Esophagus squamous epithelium (tissue), 5 donors: ENCODE results near the gene TCERG1L. TPM values are rescaled to one million over a fixed set of nuclear protein-coding genes. Genes with fewer than 3 reads are reported as not detected.

Experiments used
- DNase-seq: peaks from one replicate; lab custom pipeline; 2025; lab: John Stamatoyannopoulos, UW
- H3K27ac ChIP-seq, 4 donors: fragments of 200-600 bp; sonication (generic); one replicate each; pipeline ENCODE4 v1.5.1; 2016 to 2019; ENCODE audit warnings: mild to moderate bottlenecking in 1 of 4
- H3K27me3 ChIP-seq, 4 donors: fragments of 200-600 bp; sonication (generic); 1 replicate in 3 of 4; 2 replicates in 1 of 4; pipeline versions ENCODE4 v1.5.1 to v1.6.0; 2017 to 2021; ENCODE audit warnings: antibody characterized with exemption in 1 of 4
- H3K36me3 ChIP-seq, 3 donors: fragments of 200-600 bp; sonication (generic); one replicate each; pipeline ENCODE4 v1.5.1; 2016 to 2019
- H3K4me1 ChIP-seq, 3 donors: fragments of 200-600 bp; sonication (generic); one replicate each; pipeline ENCODE4 v1.5.1; 2017 to 2019
- H3K4me3 ChIP-seq, 4 donors: fragments of 200-600 bp; sonication (generic); 1 replicate in 3 of 4; 2 replicates in 1 of 4; pipeline ENCODE4 v1.5.1; 2016 to 2019; ENCODE audit warnings: mild to moderate bottlenecking in 2 of 4, moderate library complexity in 1 of 4
- H3K9me3 ChIP-seq, 3 donors: fragments of 200-600 bp; sonication (generic); one replicate each; pipeline ENCODE4 v1.5.1; 2016 to 2019
- POLR2A ChIP-seq, 4 donors: fragments of 450-650 bp; IDR thresholded peaks; one replicate each; pipeline ENCODE4 v1.6.1; 2017; ENCODE audit warnings: antibody characterized with exemption in 4 of 4, mild to moderate bottlenecking in 4 of 4, moderate library complexity in 3 of 4
- WGBS, 2 donors: methylation state at CpG; one replicate each; pipeline ENCODE4 v1.1.5; 2018; 5-methylcytosine and 5-hydroxymethylcytosine counted together
- intact Hi-C: fragments of 100-400 bp; cut with DNase I; formaldehyde crosslinking; loops from one replicate; pipeline ENCODE4 v1.15.0; 2022
- total RNA-seq, 4 donors: library from RNA; depleted of rRNA; stranded (reverse); fragments of >200 nt; gene quantifications; one replicate each; pipeline ENCODE4 v1.1.0, GENCODE V29; 2016
- TF ChIP-seq, protein P1 (sequence below), 6 experiments: fragments of 450-650 bp in 4 of 6; fragments of 200-600 bp in 2 of 6; sonication (generic) in 2 of 6; IDR thresholded peaks; one replicate each; pipeline ENCODE4 v1.5.1; 2016 to 2019; ENCODE audit warnings: antibody characterized with exemption in 6 of 6, mild to moderate bottlenecking in 4 of 6, moderate library complexity in 4 of 6
- donor health status: DM: yes; HTN: yes; CAD: no.

Gene TCERG1L
- total RNA-seq, 4 donors from 2014 or later: 0.12 to 2.9 (median 0.48) TPM

- no peaks in the 10 kb centered on the region for H3K4me1 ChIP-seq
- TF ChIP-seq POLR2A (IDR thresholded peaks at IDR 0.05): no peak
- TF ChIP-seq, protein P1, sequence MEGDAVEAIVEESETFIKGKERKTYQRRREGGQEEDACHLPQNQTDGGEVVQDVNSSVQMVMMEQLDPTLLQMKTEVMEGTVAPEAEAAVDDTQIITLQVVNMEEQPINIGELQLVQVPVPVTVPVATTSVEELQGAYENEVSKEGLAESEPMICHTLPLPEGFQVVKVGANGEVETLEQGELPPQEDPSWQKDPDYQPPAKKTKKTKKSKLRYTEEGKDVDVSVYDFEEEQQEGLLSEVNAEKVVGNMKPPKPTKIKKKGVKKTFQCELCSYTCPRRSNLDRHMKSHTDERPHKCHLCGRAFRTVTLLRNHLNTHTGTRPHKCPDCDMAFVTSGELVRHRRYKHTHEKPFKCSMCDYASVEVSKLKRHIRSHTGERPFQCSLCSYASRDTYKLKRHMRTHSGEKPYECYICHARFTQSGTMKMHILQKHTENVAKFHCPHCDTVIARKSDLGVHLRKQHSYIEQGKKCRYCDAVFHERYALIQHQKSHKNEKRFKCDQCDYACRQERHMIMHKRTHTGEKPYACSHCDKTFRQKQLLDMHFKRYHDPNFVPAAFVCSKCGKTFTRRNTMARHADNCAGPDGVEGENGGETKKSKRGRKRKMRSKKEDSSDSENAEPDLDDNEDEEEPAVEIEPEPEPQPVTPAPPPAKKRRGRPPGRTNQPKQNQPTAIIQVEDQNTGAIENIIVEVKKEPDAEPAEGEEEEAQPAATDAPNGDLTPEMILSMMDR (IDR thresholded peaks at IDR 0.05): no peak
- DNase-seq: no peak
- no peaks in the 10 kb centered on the region for H3K9me3 ChIP-seq
- H3K36me3 ChIP-seq: no peaks in the 10 kb centered on the region
- intact Hi-C loops: no loop called here
- no peak overlapping the region for H3K27ac ChIP-seq
- H3K27me3 ChIP-seq: peaks cover 0 to 33% (median 2%) of the 10 kb centered on the region in 4 donors
- H3K4me3 ChIP-seq: no peak overlapping the region
- WGBS, 2 donors: 50 to 65% methylated on average over 2 of the region's 2 CpGs
Observed at GRCh38 chr10:131053192-131053591, 258.3 kb downstream of the TCERG1L start.

DNA sequence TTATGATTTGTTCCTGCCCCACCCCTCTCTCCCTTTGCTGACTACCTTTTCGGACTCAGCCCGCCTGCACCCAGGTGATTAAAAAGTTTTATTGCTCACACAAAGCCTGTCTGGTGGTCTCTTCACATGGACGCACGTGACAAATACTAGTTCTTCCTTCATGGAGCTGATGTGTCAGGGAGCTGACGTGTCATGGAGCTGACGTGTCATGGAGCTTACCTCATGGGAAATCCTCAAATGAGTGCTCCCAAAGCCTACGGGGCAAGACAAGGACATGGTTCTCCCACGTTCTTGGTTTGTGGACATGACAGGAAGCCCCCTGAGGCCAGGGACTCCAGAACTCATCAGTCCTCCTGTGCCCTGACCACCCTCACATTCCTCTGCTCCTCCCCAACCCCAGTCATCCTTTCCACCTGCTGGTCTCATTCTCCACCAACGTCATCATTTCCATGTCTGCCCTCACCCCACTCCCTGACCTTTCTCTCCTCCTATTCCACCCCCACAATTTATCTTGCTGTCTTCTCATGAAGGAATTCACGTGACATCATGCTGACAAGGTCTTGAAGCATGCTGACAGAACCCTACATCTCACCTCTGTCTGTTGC is 261.3 kb downstream of the TCERG1L start:
- H3K36me3 ChIP-seq: no peaks in the 10 kb centered on the region
- H3K4me1 ChIP-seq: no peaks in the 10 kb centered on the region
- intact Hi-C loops: no loop called here
- H3K4me3 ChIP-seq: no peak overlapping the region
- H3K27ac ChIP-seq: no peak overlapping the region
- DNase-seq: no peak
- H3K27me3 ChIP-seq: peaks cover 0 to 43% (median 2%) of the 10 kb centered on the region in 4 donors
- no peaks in the 10 kb centered on the region for H3K9me3 ChIP-seq
- WGBS, 2 donors: 65 to 67% methylated on average over 6 to 9 of the region's 10 CpGs
- TF ChIP-seq, protein P1 (IDR thresholded peaks at IDR 0.05): no peak
- no peak for TF ChIP-seq POLR2A (IDR thresholded peaks at IDR 0.05)

- Histone ChIP-seq H3K27ac (no peak overlapping the region), H3K4me1 (no peaks in the 10 kb centered on the region), H3K4me3 (no peak overlapping the region), H3K9me3 (no peaks in the 10 kb centered on the region), H3K36me3 (no peaks in the 10 kb centered on the region), H3K27me3 (peaks cover 0 to 52% (median 0%) of the 10 kb centered on the region in 4 donors)
- intact Hi-C loops: no loop called here
- no peak for DNase-seq
- TF ChIP-seq, protein P1 (IDR thresholded peaks at IDR 0.05): no peak
- TF ChIP-seq POLR2A (IDR thresholded peaks at IDR 0.05): no peak
- 80% methylated on average over 1 of the region's 3 CpGs; no CpG with 5 or more reads in 1 of the 2 donors for WGBS, 2 donors
Observed at GRCh38 chr10:131049016-131049415, 262.5 kb downstream of the TCERG1L start.

DNA sequence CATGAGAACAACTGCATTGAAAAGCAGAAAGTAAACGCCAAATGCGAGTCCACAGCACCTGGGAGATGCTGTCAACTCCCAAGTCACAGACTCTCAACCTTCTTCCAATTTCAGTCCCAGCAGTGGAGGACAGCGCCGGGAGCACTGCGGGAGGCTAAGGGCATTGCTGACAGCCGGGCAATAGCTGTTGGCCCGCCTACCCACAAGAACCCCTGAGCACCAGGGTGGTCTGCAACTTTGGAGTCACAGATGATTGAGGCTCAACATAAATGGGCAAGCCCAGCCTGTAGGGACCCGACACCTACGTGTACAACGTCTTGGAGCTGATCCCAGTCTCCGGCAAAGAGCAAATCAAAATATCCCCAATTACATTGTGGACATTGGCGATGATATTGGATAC is 262.9 kb downstream of the TCERG1L start:
- DNase-seq: no peak
- intact Hi-C loops: no loop called here
- WGBS, 2 donors: 21 to 36% methylated on average over 7 of the region's 12 CpGs
- H3K4me3 ChIP-seq: no peak overlapping the region
- H3K4me1 ChIP-seq: no peaks in the 10 kb centered on the region
- H3K36me3 ChIP-seq: no peaks in the 10 kb centered on the region
- H3K27me3 ChIP-seq: peaks cover 0 to 54% (median 0%) of the 10 kb centered on the region in 4 donors
- no peak overlapping the region for H3K27ac ChIP-seq
- TF ChIP-seq POLR2A (IDR thresholded peaks at IDR 0.05): no peak
- TF ChIP-seq, protein P1 (IDR thresholded peaks at IDR 0.05): no peak
- no peaks in the 10 kb centered on the region for H3K9me3 ChIP-seq

- no peak overlapping the region for H3K4me3 ChIP-seq
- intact Hi-C loops: no loop called here
- H3K36me3 ChIP-seq: no peaks in the 10 kb centered on the region
- H3K27me3 ChIP-seq: peaks cover 0 to 54% (median 0%) of the 10 kb centered on the region in 4 donors
- TF ChIP-seq, protein P1 (IDR thresholded peaks at IDR 0.05): no peak
- no peak for TF ChIP-seq POLR2A (IDR thresholded peaks at IDR 0.05)
- H3K27ac ChIP-seq: no peak overlapping the region
- no peak for DNase-seq
- no peaks in the 10 kb centered on the region for H3K4me1 ChIP-seq
- 32 to 51% methylated on average over 4 to 5 of the region's 5 CpGs for WGBS, 2 donors
- no peaks in the 10 kb centered on the region for H3K9me3 ChIP-seq
Observed at GRCh38 chr10:131047501-131047900, 264.0 kb downstream of the TCERG1L start.
